Testis (tissue), 3 donors: ENCODE data around the gene KRTAP5-6. TPM values are rescaled to one million over a fixed set of nuclear protein-coding genes. Genes with fewer than 3 reads are reported as not detected.

Source experiments
- DNase-seq: peaks from one replicate; pipeline ENCODE4 v3.0.0-alpha.2; 2019
- H3K27ac ChIP-seq, 2 donors: fragments of 200-600 bp; sonication (generic); one replicate each; pipeline ENCODE4 v1.5.1; 2019
- H3K27me3 ChIP-seq: fragments of 200-600 bp; sonication (generic); one replicate; pipeline ENCODE4 v1.5.1; 2019
- H3K36me3 ChIP-seq: fragments of 200-600 bp; sonication (generic); one replicate; pipeline ENCODE4 v1.5.1; 2017; ENCODE audit warnings: low read depth; ENCODE audit errors: missing control alignments
- H3K4me1 ChIP-seq: fragments of 200-600 bp; sonication (generic); one replicate; pipeline ENCODE4 v1.5.1; 2019
- H3K4me3 ChIP-seq, 2 donors: fragments of 200-600 bp; sonication (generic); one replicate each; pipeline ENCODE4 v1.5.1; 2017 to 2019
- H3K9me3 ChIP-seq: fragments of 200-600 bp; sonication (generic); one replicate; pipeline ENCODE4 v1.5.1; 2017
- CTCF ChIP-seq, 3 experiments: fragments of 450-650 bp in 2 of 3; fragments of 200-600 bp in 1 of 3; sonication (generic) in 1 of 3; IDR thresholded peaks; one replicate each; pipeline ENCODE4 v1.5.1; 2016 to 2019; ENCODE audit warnings: antibody characterized with exemption in 3 of 3, mild to moderate bottlenecking in 2 of 3, moderate library complexity in 1 of 3
- POLR2A ChIP-seq: fragments of 450-650 bp; IDR thresholded peaks from one replicate; pipeline ENCODE4 v1.6.1; 2017; ENCODE audit warnings: antibody characterized with exemption, mild to moderate bottlenecking, moderate library complexity
- WGBS, 2 donors: methylation state at CpG; one replicate each; pipeline ENCODE4 v1.1.5; 2018; 5-methylcytosine and 5-hydroxymethylcytosine counted together
- intact Hi-C: fragments of 100-400 bp; cut with DNase I; formaldehyde crosslinking; loops from one replicate; pipeline ENCODE4 v1.15.1; 2023; ENCODE audit warnings: low total_unique reads
- polyA plus RNA-seq: library from polyadenylated mRNA; stranded (reverse); fragments of 350-450 nt; fragmentation: Illumina TruSeq; extraction: RNeasy Lipid Tissue Mini Kit (QIAGEN cat#74804); gene quantifications from one replicate; pipeline ENCODE4 v1.2.3, GENCODE V29; 2014; ENCODE audit warnings: low read depth, low replicate concordance; ENCODE audit not compliant: insufficient read depth
- total RNA-seq, 2 donors: library from RNA; depleted of rRNA; stranded (reverse); fragments of >200 nt; gene quantifications; one replicate each; pipeline ENCODE4 v1.2.3, GENCODE V29; 2016

The KRTAP5-6 gene
- total and polyA plus RNA-seq, 3 donors from 2014 or later: not detected

- intact Hi-C loops: loop anchor here (10.0 kb wide), 2 partner anchors 184 to 504 kb away; partner anchors contain the start of genes SYT8 and TNNI2
- no peak for DNase-seq
- no peaks in the 10 kb centered on the region for H3K9me3 ChIP-seq
- WGBS, 2 donors: 62 to 81% methylated on average over 2 to 5 of the region's 5 CpGs
- no peak for TF ChIP-seq CTCF (IDR thresholded peaks at IDR 0.05)
- no peak for TF ChIP-seq POLR2A
- H3K4me3 ChIP-seq: no peak overlapping the region
- no peaks in the 10 kb centered on the region for H3K27me3 ChIP-seq
- no peak overlapping the region for H3K27ac ChIP-seq
- H3K36me3 ChIP-seq: no peaks in the 10 kb centered on the region
- no peaks in the 10 kb centered on the region for H3K4me1 ChIP-seq
Measured at GRCh38 chr11:1650918-1651262, 46.1 kb upstream of the KRTAP5-6 start.

- Histone ChIP-seq H3K36me3 (no peaks in the 10 kb centered on the region), H3K4me1 (no peaks in the 10 kb centered on the region), H3K4me3 (no peak overlapping the region), H3K27ac (no peak overlapping the region), H3K27me3 (no peaks in the 10 kb centered on the region), H3K9me3 (no peaks in the 10 kb centered on the region)
- no peak for DNase-seq
- intact Hi-C loops: loop anchor here (10.0 kb wide), 2 partner anchors 183 to 503 kb away; partner anchors contain the start of genes SYT8 and TNNI2
- TF ChIP-seq CTCF (IDR thresholded peaks at IDR 0.05): no peak
- no peak for TF ChIP-seq POLR2A
- 84 to 91% methylated on average over 7 of the region's 7 CpGs for WGBS, 2 donors
Measured at GRCh38 chr11:1651411-1651980, 45.5 kb upstream of the KRTAP5-6 start.

GRCh38 chr11:1652026-1652425 lies 45.0 kb upstream of the KRTAP5-6 start:
- Histone ChIP-seq H3K9me3 (no peaks in the 10 kb centered on the region), H3K36me3 (no peaks in the 10 kb centered on the region), H3K27ac (no peak overlapping the region), H3K4me3 (no peak overlapping the region), H3K27me3 (no peaks in the 10 kb centered on the region), H3K4me1 (no peaks in the 10 kb centered on the region)
- 61 to 69% methylated on average over 5 to 19 of the region's 19 CpGs for WGBS, 2 donors
- intact Hi-C loops: loop anchor here (10.0 kb wide), 2 partner anchors 183 to 503 kb away; partner anchors contain the start of genes SYT8 and TNNI2
- TF ChIP-seq CTCF (IDR thresholded peaks at IDR 0.05) (no peak), POLR2A (no peak)
- no peak for DNase-seq

- no peak for DNase-seq
- no peak overlapping the region for H3K4me3 ChIP-seq
- intact Hi-C loops: loop anchor here (10.0 kb wide), 2 partner anchors 182 to 502 kb away; partner anchors contain the start of genes SYT8 and TNNI2
- no peaks in the 10 kb centered on the region for H3K36me3 ChIP-seq
- no peak overlapping the region for H3K27ac ChIP-seq
- no peaks in the 10 kb centered on the region for H3K27me3 ChIP-seq
- no peaks in the 10 kb centered on the region for H3K4me1 ChIP-seq
- H3K9me3 ChIP-seq: no peaks in the 10 kb centered on the region
- WGBS, 2 donors: 37 to 52% methylated on average over 17 to 20 of the region's 20 CpGs
- TF ChIP-seq CTCF (IDR thresholded peaks at IDR 0.05): no peak
- TF ChIP-seq POLR2A: no peak
Measured at GRCh38 chr11:1652442-1652770, 44.6 kb upstream of the KRTAP5-6 start.
